GM12878 (cell line): ENCODE measurements around the gene CNIH2. TPM values are rescaled to one million over a fixed set of nuclear protein-coding genes. Genes with fewer than 3 reads are reported as not detected.

Experiments
- EGR1 ChIP-seq, 2 experiments: IDR thresholded peaks; 1 replicate in 1 of 2; 2 replicates in 1 of 2; pipeline ENCODE4 v1.6.1; 2011 to 2012; ENCODE audit warnings: low read depth in 2 of 2, low read length in 2 of 2, borderline replicate concordance in 1 of 2, mild to moderate bottlenecking in 1 of 2, moderate library complexity in 1 of 2
- EP300 ChIP-seq, 2 experiments: fragments of 150-350 bp in 1 of 2; IDR thresholded peaks; 2 replicates each; pipeline ENCODE4 v1.6.1; 2011 to 2012; ENCODE audit warnings: low read depth in 2 of 2, low read length in 2 of 2, borderline replicate concordance in 1 of 2, improper control_type of control experiment in 1 of 2, inconsistent platforms in 1 of 2; ENCODE audit not compliant: control insufficient read depth in 1 of 2
- FOS ChIP-seq: IDR thresholded peaks from 3 replicates; pipeline ENCODE4 v1.6.1; 2011; ENCODE audit warnings: borderline replicate concordance; ENCODE audit not compliant: insufficient read length; ENCODE audit errors: extremely low read depth
- MEF2A ChIP-seq: IDR thresholded peaks from 2 replicates; pipeline ENCODE4 v1.6.1; 2011; ENCODE audit warnings: low read depth, mild to moderate bottlenecking, low read length, moderate library complexity; ENCODE audit not compliant: insufficient read depth
- MYC ChIP-seq: IDR thresholded peaks from 2 replicates; pipeline ENCODE4 v1.6.1; 2011; ENCODE audit warnings: mild to moderate bottlenecking, low read length, moderate library complexity, inconsistent platforms; ENCODE audit not compliant: insufficient read depth, insufficient replicate concordance, insufficient read length, severe bottlenecking
- NFXL1 ChIP-seq: fragments of 450-650 bp; IDR thresholded peaks from 2 replicates; pipeline ENCODE4 v1.6.1; 2017; ENCODE audit warnings: antibody characterized with exemption, mild to moderate bottlenecking, borderline replicate concordance
- NR2C1 ChIP-seq: fragments of 450-650 bp; IDR thresholded peaks from 2 replicates; pipeline ENCODE4 v1.6.1; 2017; ENCODE audit warnings: antibody characterized with exemption, mild to moderate bottlenecking, moderate library complexity
- POLR2A ChIP-seq: IDR thresholded peaks from 2 replicates; pipeline ENCODE4 v1.6.1; 2011; ENCODE audit warnings: low read depth, mild to moderate bottlenecking, low read length
- RAD21 ChIP-seq: IDR thresholded peaks from 2 replicates; pipeline ENCODE4 v1.6.1; 2011; ENCODE audit warnings: mild to moderate bottlenecking, low read depth, low read length, moderate library complexity; ENCODE audit not compliant: insufficient read depth
- REST ChIP-seq: IDR thresholded peaks from 2 replicates; pipeline ENCODE4 v1.6.1; 2012; ENCODE audit warnings: mild to moderate bottlenecking, low read depth, low read length
- SIN3A ChIP-seq: IDR thresholded peaks from 2 replicates; pipeline ENCODE4 v1.6.1; 2012; ENCODE audit warnings: low read depth, low read length, improper control_type of control experiment
- SREBF1 ChIP-seq: IDR thresholded peaks from 2 replicates; pipeline ENCODE4 v1.6.1; 2012; ENCODE audit warnings: mild to moderate bottlenecking, low read length
- TAF1 ChIP-seq: IDR thresholded peaks from 2 replicates; pipeline ENCODE4 v1.6.1; 2011; ENCODE audit warnings: mild to moderate bottlenecking, low read depth, low read length, borderline replicate concordance
- ZBTB40 ChIP-seq: fragments of 450-650 bp; IDR thresholded peaks from 2 replicates; pipeline ENCODE4 v1.6.1; 2016; ENCODE audit warnings: mild to moderate bottlenecking, moderate library complexity, borderline replicate concordance
- ZNF274 ChIP-seq: IDR thresholded peaks from one replicate; pipeline ENCODE4 v1.8.0; 2011; ENCODE audit not compliant: insufficient read length, insufficient read depth
- polyA plus RNA-seq, 11 experiments: library from polyadenylated mRNA; depleted of rRNA in 4 of 11; unstranded in 6 of 11; stranded (reverse) in 5 of 11; fragments of >200 nt; fragmentation: Nextera tagmentation in 4 of 11; fragmentation: Illumina TruSeq in 1 of 11; extraction: Ambion mirVana in 4 of 11; extraction: Trizol in 1 of 11; gene quantifications; 1 replicate in 1 of 11; 2 replicates in 10 of 11; pipeline versions ENCODE4 v1.2.1 to v1.2.3, GENCODE V29; 2011 to 2016; ENCODE audit warnings: inconsistent platforms in 2 of 11, missing spikeins in 2 of 11, low read depth in 1 of 11
- total RNA-seq, 4 experiments: library from RNA; depleted of rRNA in 3 of 4; stranded (reverse); fragments of >200 nt in 3 of 4; fragmentation: Illumina TruSeq in 1 of 4; extraction: Trizol in 1 of 4; gene quantifications; 2 replicates each; pipeline versions ENCODE4 v1.2.1 to v1.2.3, GENCODE V29; 2013 to 2021
- TF ChIP-seq, protein P1 (sequence below): fragments of 450-650 bp; IDR thresholded peaks from 2 replicates; pipeline ENCODE4 v1.6.1; 2017; ENCODE audit warnings: mild to moderate bottlenecking, low read depth, inconsistent platforms; ENCODE audit not compliant: poor library complexity, severe bottlenecking

Gene CNIH2
- total and polyA plus RNA-seq, 10 of the 15 experiments (the other 5 are each of a cell fraction or from before 2014, with no cell fraction given): 0.07 to 1.3 (median 0.68) TPM; not detected in 2

DNA sequence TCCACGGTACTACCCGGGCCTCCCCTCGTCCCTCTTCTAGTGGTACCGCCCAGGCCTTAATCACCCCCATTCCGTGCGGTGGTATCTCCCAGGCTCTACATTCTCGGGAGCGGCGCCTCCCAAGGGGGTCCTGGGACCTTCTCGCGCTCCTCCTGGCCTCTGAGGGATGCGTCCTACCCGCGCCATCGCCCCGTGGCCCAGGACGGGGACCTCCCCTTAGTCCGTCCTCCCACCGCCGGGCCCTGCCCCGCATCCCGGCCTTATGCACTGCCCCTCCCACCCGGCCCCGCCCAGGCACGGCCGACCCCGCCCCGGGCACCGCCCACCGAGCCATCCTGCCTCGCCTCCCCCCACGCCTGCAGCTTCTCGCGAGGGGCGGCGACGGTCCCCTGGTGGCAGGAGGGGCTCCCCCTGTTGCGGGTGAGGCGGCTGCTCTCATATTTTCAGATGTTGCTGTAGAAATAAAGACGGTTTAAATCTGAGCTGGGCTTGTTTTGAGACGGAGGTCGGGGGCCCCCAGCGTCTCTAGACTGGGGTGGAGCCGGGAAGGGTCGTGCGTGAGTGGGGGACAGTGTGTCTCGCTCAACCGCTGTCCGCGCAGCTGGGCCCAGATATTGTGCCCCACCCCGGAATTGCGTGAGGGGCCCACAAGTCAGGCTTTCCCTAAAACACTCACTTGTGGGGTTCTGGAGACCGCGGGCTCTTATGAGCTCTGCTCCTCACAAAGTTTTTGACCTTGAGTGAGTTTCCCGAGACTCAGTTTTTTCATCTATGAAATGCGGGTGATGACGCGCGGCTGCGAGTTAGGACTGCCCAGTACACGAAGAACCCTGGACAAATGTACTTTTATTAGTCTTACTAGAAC lies 10.4 kb upstream of the CNIH2 start (continued):
- TF ChIP-seq POLR2A (peak; percentile 68), TAF1 (peak; percentile 25; the same call in 1 of the 2 replicates), RAD21 (no peak), MYC (no peak), REST (no peak), ZBTB40 (no peak), NR2C1 (no peak), SIN3A (peak; percentile 45; the same call in 1 of the 2 replicates), SREBF1 (peak; percentile 68), FOS (no peak), NFXL1 (no peak), ZNF274 (no peak), EP300 (IDR thresholded peaks at IDR 0.05; ENCODE audit: borderline replicate concordance in 1 of 2, control insufficient read depth in 1 of 2, low read depth in 2 of 2, low read length in 2 of 2) (no peak), EGR1 (IDR thresholded peaks at IDR 0.05; ENCODE audit: borderline replicate concordance in 1 of 2, low read depth in 2 of 2, low read length in 2 of 2) (0 out of 3 replicates have a peak, but pooled peaks of 1 of the 2 experiments have one; percentile 17), MEF2A (no peak)
- TF ChIP-seq, protein P1, sequence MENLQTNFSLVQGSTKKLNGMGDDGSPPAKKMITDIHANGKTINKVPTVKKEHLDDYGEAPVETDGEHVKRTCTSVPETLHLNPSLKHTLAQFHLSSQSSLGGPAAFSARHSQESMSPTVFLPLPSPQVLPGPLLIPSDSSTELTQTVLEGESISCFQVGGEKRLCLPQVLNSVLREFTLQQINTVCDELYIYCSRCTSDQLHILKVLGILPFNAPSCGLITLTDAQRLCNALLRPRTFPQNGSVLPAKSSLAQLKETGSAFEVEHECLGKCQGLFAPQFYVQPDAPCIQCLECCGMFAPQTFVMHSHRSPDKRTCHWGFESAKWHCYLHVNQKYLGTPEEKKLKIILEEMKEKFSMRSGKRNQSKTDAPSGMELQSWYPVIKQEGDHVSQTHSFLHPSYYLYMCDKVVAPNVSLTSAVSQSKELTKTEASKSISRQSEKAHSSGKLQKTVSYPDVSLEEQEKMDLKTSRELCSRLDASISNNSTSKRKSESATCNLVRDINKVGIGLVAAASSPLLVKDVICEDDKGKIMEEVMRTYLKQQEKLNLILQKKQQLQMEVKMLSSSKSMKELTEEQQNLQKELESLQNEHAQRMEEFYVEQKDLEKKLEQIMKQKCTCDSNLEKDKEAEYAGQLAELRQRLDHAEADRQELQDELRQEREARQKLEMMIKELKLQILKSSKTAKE: peak; percentile 48
